H1 (cell line): ENCODE measurements around the gene CEP250. TPM values are rescaled to one million over a fixed set of nuclear protein-coding genes. Genes with fewer than 3 reads are reported as not detected.

Source experiments
- CTCF ChIA-PET: fragments of 300-600 bp; sonication (Branson Sonifier 250); formaldehyde crosslinking; loops from one replicate; lab custom pipeline; 2021; ENCODE audit not compliant: partially characterized antibody; lab: Charles Lee
- POLR2A ChIA-PET: fragments of 300-600 bp; sonication (Branson Sonifier 250); formaldehyde crosslinking; loops from one replicate; lab custom pipeline; 2021; ENCODE audit warnings: inconsistent platforms; ENCODE audit not compliant: partially characterized antibody; lab: Charles Lee
- DNase-seq, 2 experiments: peaks; one replicate each; pipeline versions ENCODE4 v3.0.0 to v3.0.0-alpha.2; 2010 to 2022; ENCODE audit warnings: low spot score in 2 of 2, low read depth in 1 of 2, mixed read lengths in 1 of 2
- FAIRE-seq: peaks from 2 replicates; lab custom pipeline; 2011; peaks lifted over from hg19 to GRCh38; lab: Jason Lieb, UNC
- H2AFZ ChIP-seq: 2 replicates; pipeline ENCODE4 v1.8.1; 2012; ENCODE audit warnings: low read length, inconsistent platforms
- H2AK5ac ChIP-seq: 2 replicates; pipeline ENCODE4 v1.6.1; 2013; ENCODE audit warnings: low read depth, low read length
- H2BK120ac ChIP-seq: replicated peaks from 2 replicates; pipeline ENCODE3; 2013; ENCODE audit warnings: low read depth, low read length, inconsistent platforms
- H2BK12ac ChIP-seq: 2 replicates; pipeline ENCODE4 v1.6.1; 2013; ENCODE audit warnings: low read depth, low read length
- H2BK15ac ChIP-seq: 2 replicates; pipeline ENCODE4 v1.6.1; 2013; ENCODE audit warnings: low read length
- H2BK20ac ChIP-seq: 2 replicates; pipeline ENCODE4 v1.6.1; 2013; ENCODE audit warnings: low read length
- H2BK5ac ChIP-seq: 2 replicates; pipeline ENCODE4 v1.6.1; 2013; ENCODE audit warnings: low read depth, low read length
- H3K14ac ChIP-seq: 2 replicates; pipeline ENCODE4 v1.6.1; 2013; ENCODE audit warnings: inconsistent platforms; ENCODE audit not compliant: insufficient read length
- H3K18ac ChIP-seq: 2 replicates; pipeline ENCODE4 v1.6.1; 2013; ENCODE audit warnings: low read length; ENCODE audit errors: extremely low read depth
- H3K23ac ChIP-seq: 2 replicates; pipeline ENCODE4 v1.6.1; 2013; ENCODE audit warnings: inconsistent platforms; ENCODE audit not compliant: insufficient read length
- H3K23me2 ChIP-seq: 2 replicates; pipeline ENCODE4 v1.6.1; 2013; ENCODE audit warnings: low read depth, low read length
- H3K27ac ChIP-seq: 2 replicates; pipeline ENCODE4 v1.6.1; 2011; ENCODE audit warnings: low read depth, low read length, inconsistent platforms
- H3K27me3 ChIP-seq, 4 experiments: replicated peaks in 1 of 4; 1 replicate in 1 of 4; 2 replicates in 3 of 4; pipeline versions ENCODE4 v1.6.1 to v1.8.1; 2011 to 2013; ENCODE audit warnings: low read length in 3 of 4, mild to moderate bottlenecking in 3 of 4, inconsistent platforms in 2 of 4, mixed read lengths in 2 of 4, moderate library complexity in 1 of 4; ENCODE audit not compliant: control insufficient read depth in 3 of 4, insufficient read depth in 3 of 4; ENCODE audit errors: extremely low read depth in 1 of 4
- H3K36me3 ChIP-seq, 4 experiments: 2 replicates each; pipeline versions ENCODE4 v1.6.1 to v1.8.1; 2011 to 2013; ENCODE audit warnings: mild to moderate bottlenecking in 4 of 4, low read length in 3 of 4, moderate library complexity in 2 of 4, control low read depth in 1 of 4, inconsistent platforms in 1 of 4; ENCODE audit not compliant: insufficient read depth in 4 of 4, control insufficient read depth in 2 of 4
- H3K4ac ChIP-seq: replicated peaks from 2 replicates; pipeline ENCODE3; 2013; ENCODE audit warnings: low read length, low read depth, mixed read lengths, inconsistent platforms; ENCODE audit not compliant: insufficient read length
- H3K4me1 ChIP-seq, 4 experiments: replicated peaks in 1 of 4; 1 replicate in 1 of 4; 2 replicates in 3 of 4; pipeline versions ENCODE4 v1.6.1 to v1.8.1; 2011 to 2013; ENCODE audit warnings: low read length in 3 of 4, inconsistent platforms in 2 of 4, mixed read lengths in 1 of 4; ENCODE audit not compliant: insufficient read depth in 4 of 4, control insufficient read depth in 3 of 4
- H3K4me2 ChIP-seq, 2 experiments: 2 replicates each; pipeline versions ENCODE4 v1.6.1 to v1.8.1; 2011 to 2013; ENCODE audit warnings: low read depth in 2 of 2, low read length in 2 of 2, control low read depth in 1 of 2, inconsistent platforms in 1 of 2, mild to moderate bottlenecking in 1 of 2; ENCODE audit not compliant: insufficient read depth in 1 of 2
- H3K4me3 ChIP-seq, 4 experiments: fragments of 200-600, 300-600 bp in 1 of 4; sonication (generic), shearing (Covaris generic), sonication (Bioruptor Twin) in 1 of 4; 2 replicates each; pipeline versions ENCODE4 v1.5.1 to v1.8.1; 2011 to 2016; ENCODE audit warnings: low read length in 4 of 4, low read depth in 3 of 4, control low read depth in 2 of 4, inconsistent platforms in 2 of 4, mild to moderate bottlenecking in 2 of 4, mixed read lengths in 1 of 4, moderate library complexity in 1 of 4; ENCODE audit not compliant: insufficient read depth in 2 of 4; ENCODE audit errors: extremely low read depth in 1 of 4
- H3K56ac ChIP-seq: replicated peaks from 2 replicates; pipeline ENCODE3; 2013; ENCODE audit warnings: low read depth, mild to moderate bottlenecking, mixed read lengths, low read length, inconsistent platforms; ENCODE audit not compliant: insufficient read length
- H3K79me1 ChIP-seq: 2 replicates; pipeline ENCODE4 v1.6.1; 2013; ENCODE audit warnings: low read depth, low read length, control low read depth
- H3K79me2 ChIP-seq, 2 experiments: 2 replicates each; pipeline versions ENCODE4 v1.6.1 to v1.8.1; 2012 to 2013; ENCODE audit warnings: low read length in 2 of 2, mild to moderate bottlenecking in 2 of 2, inconsistent platforms in 1 of 2; ENCODE audit not compliant: insufficient read depth in 2 of 2, control insufficient read depth in 1 of 2
- H3K9ac ChIP-seq, 4 experiments: replicated peaks in 1 of 4; 1 replicate in 1 of 4; 2 replicates in 3 of 4; pipeline versions ENCODE4 v1.6.1 to v1.8.1; 2011 to 2013; ENCODE audit warnings: low read depth in 3 of 4, low read length in 3 of 4, control low read depth in 2 of 4, mild to moderate bottlenecking in 2 of 4, moderate library complexity in 2 of 4, inconsistent platforms in 1 of 4; ENCODE audit errors: extremely low read depth in 1 of 4
- H3K9me3 ChIP-seq, 2 experiments: 2 replicates each; pipeline versions ENCODE4 v1.6.1 to v1.8.1; 2012 to 2013; ENCODE audit warnings: mild to moderate bottlenecking in 2 of 2, moderate library complexity in 2 of 2, control low read depth in 1 of 2, inconsistent platforms in 1 of 2, low read depth in 1 of 2, low read length in 1 of 2, mixed read lengths in 1 of 2; ENCODE audit not compliant: insufficient read depth in 2 of 2
- H4K20me1 ChIP-seq, 2 experiments: replicated peaks in 1 of 2; 2 replicates each; pipeline versions ENCODE3 to v1.8.1; 2011 to 2013; ENCODE audit warnings: inconsistent platforms in 2 of 2, low read length in 2 of 2, mild to moderate bottlenecking in 1 of 2; ENCODE audit not compliant: insufficient read depth in 2 of 2, control insufficient read depth in 1 of 2
- H4K5ac ChIP-seq: 2 replicates; pipeline ENCODE4 v1.6.1; 2013; ENCODE audit warnings: low read length, low read depth, mixed read lengths, inconsistent platforms; ENCODE audit not compliant: insufficient read length
- H4K8ac ChIP-seq: 2 replicates; pipeline ENCODE4 v1.8.0; 2013; ENCODE audit warnings: mild to moderate bottlenecking, moderate library complexity, low read length, inconsistent platforms; ENCODE audit not compliant: insufficient read depth; ENCODE audit errors: extremely low read depth
- H4K91ac ChIP-seq: replicated peaks from 2 replicates; pipeline ENCODE3; 2013; ENCODE audit warnings: low read length, mixed read lengths, inconsistent platforms; ENCODE audit not compliant: insufficient read length
- CBX8 ChIP-seq: fragments of 300-800, 300-1000 bp; sonication (generic); IDR thresholded peaks from 2 replicates; pipeline ENCODE4 v1.7.1; 2016; ENCODE audit warnings: low read depth, low read length, borderline replicate concordance
- CHD2 ChIP-seq: IDR thresholded peaks from 2 replicates; pipeline ENCODE4 v1.6.1; 2012; ENCODE audit warnings: low read length, improper control_type of control experiment
- CTBP2 ChIP-seq: IDR thresholded peaks from 2 replicates; pipeline ENCODE4 v1.7.0; 2011; ENCODE audit warnings: borderline replicate concordance, mild to moderate bottlenecking, moderate library complexity, mixed read lengths, low read length; ENCODE audit not compliant: insufficient read depth, insufficient read length
- EP300 ChIP-seq, 2 experiments: IDR thresholded peaks; 1 replicate in 1 of 2; 2 replicates in 1 of 2; pipeline ENCODE4 v1.6.1; 2011 to 2012; ENCODE audit warnings: low read depth in 2 of 2, low read length in 2 of 2, mild to moderate bottlenecking in 2 of 2, borderline replicate concordance in 1 of 2, inconsistent platforms in 1 of 2, moderate library complexity in 1 of 2
- GABPA ChIP-seq: IDR thresholded peaks from 2 replicates; pipeline ENCODE4 v1.6.1; 2011; ENCODE audit warnings: mild to moderate bottlenecking, low read length, moderate library complexity, borderline replicate concordance; ENCODE audit not compliant: insufficient read depth
- KDM1A ChIP-seq: fragments of 200-600, 300-600 bp; sonication (generic); IDR thresholded peaks from 2 replicates; pipeline ENCODE4 v1.7.1; 2016; ENCODE audit warnings: mild to moderate bottlenecking, low read length, borderline replicate concordance
- KDM5A ChIP-seq: fragments of 200-600 bp; IDR thresholded peaks from 2 replicates; pipeline ENCODE4 v1.7.1; 2012; ENCODE audit warnings: mild to moderate bottlenecking, low read length, inconsistent platforms, mixed read lengths
- MAFK ChIP-seq: IDR thresholded peaks from 2 replicates; pipeline ENCODE4 v1.6.1; 2012; ENCODE audit warnings: low read depth, mild to moderate bottlenecking, improper control_type of control experiment, low read length
- RAD21 ChIP-seq, 2 experiments: IDR thresholded peaks in 1 of 2; conservative IDR thresholded peaks in 1 of 2; 2 replicates each; pipeline ENCODE4 v1.6.1; 2011; ENCODE audit warnings: low read depth in 2 of 2, low read length in 2 of 2, improper control_type of control experiment in 1 of 2, inconsistent platforms in 1 of 2, mild to moderate bottlenecking in 1 of 2, moderate library complexity in 1 of 2
- RBBP5 ChIP-seq: IDR thresholded peaks from 2 replicates; pipeline ENCODE4 v1.7.1; 2012; ENCODE audit warnings: low read depth, mild to moderate bottlenecking, inconsistent platforms, low read length, moderate library complexity, borderline replicate concordance
- SP4 ChIP-seq: IDR thresholded peaks from 2 replicates; pipeline ENCODE4 v1.6.1; 2012; ENCODE audit warnings: low read length, inconsistent platforms
- TCF12 ChIP-seq: IDR thresholded peaks from 2 replicates; pipeline ENCODE4 v1.6.1; 2011; ENCODE audit warnings: low read depth, mild to moderate bottlenecking, low read length
- WGBS, 2 experiments: shearing (Covaris generic) in 1 of 2; methylation state at CpG; one replicate each; pipeline versions ENCODE4 v1.1.6 to v1.1.7; 2013 to 2015; ENCODE audit warnings: low lambda C conversion rate in 2 of 2, mixed read lengths in 2 of 2, inconsistent platforms in 1 of 2, low coverage in 1 of 2, missing lambda C conversion rate in 1 of 2; ENCODE audit not compliant: insufficient replicate concordance in 2 of 2, insufficient coverage in 1 of 2, insufficient read length in 1 of 2; ENCODE audit errors: extremely low coverage in 1 of 2, missing lambda C conversion rate in 1 of 2; 5-methylcytosine and 5-hydroxymethylcytosine counted together
- polyA plus RNA-seq, 7 experiments: library from polyadenylated mRNA; depleted of rRNA in 3 of 7; stranded (reverse) in 5 of 7; unstranded in 2 of 7; fragments of >200 nt in 5 of 7; fragments of 200-250 nt in 2 of 7; gene quantifications; 1 replicate in 5 of 7; 2 replicates in 1 of 7; 4 replicates in 1 of 7; pipeline versions ENCODE4 v1.2.1 to v1.2.3, GENCODE V29; 2011 to 2013; ENCODE audit warnings: missing spikeins in 2 of 7, mixed read lengths in 2 of 7
- total RNA-seq: library from RNA; stranded (reverse); fragmentation: NEBNext Ultra II Directional; extraction: Animal tissue kit (Norgen Biotek cat#: 25700); gene quantifications from 2 replicates; pipeline ENCODE4 v1.2.1, GENCODE V29; 2021
- TF ChIP-seq, protein P1 (sequence below): IDR thresholded peaks from 2 replicates; pipeline ENCODE4 v1.6.1; 2011; ENCODE audit warnings: low read depth, mild to moderate bottlenecking, low read length; ENCODE audit not compliant: insufficient read depth

The CEP250 gene
- total and polyA plus RNA-seq, 2 of the 8 experiments (the other 6 are each of a cell fraction or from before 2014, with no cell fraction given): 2.6 to 33.7 TPM

DNA sequence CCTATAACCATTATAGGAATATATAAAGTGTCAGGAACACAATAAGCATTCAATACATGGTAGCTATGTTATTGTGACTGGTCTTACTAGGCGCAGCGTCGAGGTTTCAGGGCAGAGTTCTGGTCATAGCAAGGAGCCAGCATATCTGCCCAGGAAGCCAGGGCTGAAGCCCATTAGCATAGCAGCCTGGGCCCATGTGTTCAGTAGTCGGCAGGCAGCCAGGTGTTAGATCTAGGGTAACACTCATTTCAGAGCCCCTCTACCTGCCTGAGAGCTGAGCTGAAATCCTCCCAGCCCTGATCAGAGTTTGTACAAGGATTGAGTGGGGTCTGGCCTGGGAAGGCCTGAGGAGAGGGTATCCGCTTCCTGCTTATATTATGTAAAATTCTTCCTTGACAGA, 41.9 kb downstream of the CEP250 start:
- H3K27me3 ChIP-seq: no peaks in the 10 kb centered on the region
- no peak for TF ChIP-seq SP4
- no peak for TF ChIP-seq TCF12
- TF ChIP-seq KDM5A: no peak
- TF ChIP-seq RBBP5: no peak
- no peak for TF ChIP-seq CHD2
- TF ChIP-seq GABPA: no peak
- TF ChIP-seq, protein P1, sequence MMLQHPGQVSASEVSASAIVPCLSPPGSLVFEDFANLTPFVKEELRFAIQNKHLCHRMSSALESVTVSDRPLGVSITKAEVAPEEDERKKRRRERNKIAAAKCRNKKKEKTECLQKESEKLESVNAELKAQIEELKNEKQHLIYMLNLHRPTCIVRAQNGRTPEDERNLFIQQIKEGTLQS: no peak
- TF ChIP-seq CBX8: no peak
- TF ChIP-seq EP300 (IDR thresholded peaks at IDR 0.05; ENCODE audit: borderline replicate concordance in 1 of 2, low read depth in 2 of 2, low read length in 2 of 2): no peak
- TF ChIP-seq MAFK: no peak
- TF ChIP-seq CTBP2: no peak
- no peak for TF ChIP-seq KDM1A
- TF ChIP-seq RAD21 (IDR thresholded peaks at IDR 0.05 in 1 of 2, conservative IDR thresholded peaks at IDR 0.05 in 1 of 2; ENCODE audit: low read depth in 2 of 2, low read length in 2 of 2): no peak

More for the DNA sequence above, 41.9 kb downstream of the CEP250 start:
- Histone ChIP-seq H3K79me2 (no peaks in the 10 kb centered on the region), H4K20me1 (peaks cover 0 to 2% of the 10 kb centered on the region in 2 experiments), H2AK5ac (no peak overlapping the region), H3K4me1 (no peaks in the 10 kb centered on the region), H2BK15ac (no peak overlapping the region), H4K8ac (no peak overlapping the region), H3K23ac (no peak overlapping the region), H3K56ac (no peak overlapping the region), H3K18ac (no peak overlapping the region), H2BK5ac (no peak overlapping the region), H3K4me2 (no peak overlapping the region), H3K79me1 (no peaks in the 10 kb centered on the region), H2BK20ac (no peak overlapping the region), H3K36me3 (peaks cover 30 to 72% (median 62%) of the 10 kb centered on the region in 4 experiments), H2AFZ (no peak overlapping the region), H3K23me2 (no peaks in the 10 kb centered on the region), H2BK120ac (no peak overlapping the region), H4K5ac (no peak overlapping the region), H3K27ac (no peak overlapping the region), H3K14ac (no peak overlapping the region), H2BK12ac (no peak overlapping the region), H4K91ac (no peak overlapping the region), H3K9ac (no peak overlapping the region), H3K9me3 (no peaks in the 10 kb centered on the region), H3K4ac (no peak overlapping the region), H3K4me3 (no peak overlapping the region)
- 95% methylated on average over 5 of the region's 5 CpGs; no CpG with 5 or more reads in 1 of the 2 experiments for WGBS, 2 experiments
- no peak for DNase-seq
- ChIA-PET CTCF (interaction anchor here (0.9 to 4.1 kb wide), 5 partner anchors 10 to 41 kb away, joined by 3 to 25 read pairs (median 10); no protein-coding TSS in a partner anchor), POLR2A (no interaction called here)
- no peak for FAIRE-seq
